Measurements from ENCODE around the gene CAMKV.

GRCh38 chr3:49911611-49912010 lies 41.9 kb upstream of the CAMKV start:
- no peak for TF ChIP-seq FOXM1 (IDR thresholded peaks at IDR 0.05; ENCODE audit: low read depth)
- TF ChIP-seq CTCF (IDR thresholded peaks at IDR 0.05), result no peak
- TF ChIP-seq EP300 (IDR thresholded peaks at IDR 0.05; ENCODE audit: borderline replicate concordance in 1 of 2, low read depth in 1 of 2, low read length in 1 of 2), result no peak
- no peak for TF ChIP-seq EZH2phosphoT487 (IDR thresholded peaks at IDR 0.05; ENCODE audit: borderline replicate concordance, low read depth)
- TF ChIP-seq MAX (IDR thresholded peaks at IDR 0.05; ENCODE audit: low read depth), result no peak
